IPS-NIHi7 (cell line): ENCODE results near the gene PSPH.
A peak's percentile ranks its signal among the peaks of the same experiment; 100 is the strongest.

ENCODE experiments used
- DNase-seq: peaks from one replicate; pipeline ENCODE4 v3.0.0; 2012; ENCODE audit warnings: mixed read lengths; ENCODE audit errors: extremely low spot score

Gene PSPH

DNA sequence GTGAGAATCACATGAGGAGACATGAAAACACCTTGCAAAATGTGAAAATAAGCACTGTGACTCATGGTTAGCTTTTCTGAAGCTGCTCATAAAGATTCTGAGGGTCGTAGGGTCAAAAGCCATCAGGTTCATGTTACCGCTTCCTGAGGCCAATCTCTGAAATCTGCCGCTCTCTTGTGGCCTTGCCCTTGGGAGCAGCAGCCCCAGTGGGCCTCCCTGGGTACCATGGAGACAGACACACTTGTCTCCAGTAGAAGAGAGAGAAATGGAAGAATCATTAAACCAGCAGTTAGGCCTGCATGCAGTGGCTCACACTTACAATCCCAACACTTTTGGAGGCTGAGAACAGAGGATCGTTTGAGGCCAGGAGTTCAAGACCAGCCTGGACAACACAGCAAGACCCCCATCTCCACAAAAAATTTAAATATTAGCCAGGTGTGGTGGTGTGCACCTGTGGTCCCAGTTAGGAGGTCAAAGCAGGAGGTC is 44.0 kb downstream of the PSPH start:
- no peak for DNase-seq

DNA sequence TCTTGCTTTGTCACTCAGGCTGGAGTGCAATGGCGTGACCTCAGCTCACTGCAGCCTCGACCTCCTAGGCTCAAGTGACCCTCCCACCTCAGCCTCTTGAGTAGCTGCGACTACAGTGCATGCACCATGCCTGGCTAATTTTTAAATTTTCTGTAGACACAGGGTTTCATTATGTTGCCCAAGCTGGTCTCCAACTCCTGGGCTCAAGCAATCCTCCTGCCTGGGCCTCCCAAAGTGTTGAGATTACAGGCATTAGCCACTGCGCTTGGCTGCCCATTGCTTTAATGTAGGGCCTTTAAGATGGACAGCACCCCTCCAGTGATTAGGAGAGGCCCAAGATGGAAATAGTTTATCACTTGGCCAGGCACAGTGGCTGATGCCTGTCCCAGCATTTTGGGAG is 47.5 kb downstream of the PSPH start:
- no peak for DNase-seq

DNA sequence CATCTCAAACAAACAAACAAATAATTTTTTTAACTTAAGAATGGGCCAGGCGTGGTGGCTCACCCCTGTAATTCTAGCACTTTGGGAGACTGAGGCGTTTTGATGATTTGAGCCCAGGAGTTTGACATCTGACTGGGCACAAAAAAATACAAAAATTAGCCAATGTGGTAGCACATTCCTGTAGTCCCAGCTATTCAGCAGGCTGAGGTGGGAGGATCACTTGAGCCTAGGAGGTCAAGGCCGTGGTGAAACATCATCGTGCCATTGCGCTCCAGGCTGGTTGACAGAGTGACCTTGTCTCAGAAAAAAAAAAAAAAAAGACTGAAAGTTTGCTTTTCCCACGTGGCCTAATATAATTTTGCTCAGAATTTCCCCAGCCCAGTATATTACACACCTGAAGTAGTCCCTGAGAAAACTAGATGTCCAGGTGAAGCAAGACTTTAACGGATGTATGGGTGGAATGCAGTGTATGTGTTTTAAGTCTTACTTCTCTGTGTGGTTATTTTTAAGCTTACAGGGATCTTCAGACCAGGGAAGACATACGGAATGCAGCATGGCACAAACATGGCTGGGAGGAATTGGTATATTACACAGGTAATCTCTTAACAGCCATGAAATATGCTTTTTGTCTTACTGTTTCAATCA is 54.3 kb downstream of the PSPH start:
- no peak for DNase-seq

DNA sequence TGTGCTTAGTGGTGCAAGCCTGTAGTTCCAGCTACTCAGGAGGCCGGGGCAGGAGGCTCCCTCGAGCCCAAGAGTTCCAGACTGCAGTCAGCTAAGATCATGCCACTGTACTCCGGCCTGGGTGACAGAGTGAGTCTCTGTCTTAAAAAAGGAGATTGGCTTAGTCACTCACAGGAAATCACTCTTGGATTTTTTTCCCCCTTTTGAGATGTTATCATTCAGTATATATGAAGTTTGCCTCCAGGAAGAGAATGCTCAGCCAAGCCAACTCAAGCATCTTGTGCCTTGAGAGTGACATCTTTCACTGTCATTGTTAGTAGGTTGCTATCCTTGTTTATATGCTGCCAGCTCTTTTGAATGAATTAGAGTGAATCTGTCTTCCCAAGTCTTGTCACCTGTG is 58.9 kb downstream of the PSPH start:
- no peak for DNase-seq

DNA sequence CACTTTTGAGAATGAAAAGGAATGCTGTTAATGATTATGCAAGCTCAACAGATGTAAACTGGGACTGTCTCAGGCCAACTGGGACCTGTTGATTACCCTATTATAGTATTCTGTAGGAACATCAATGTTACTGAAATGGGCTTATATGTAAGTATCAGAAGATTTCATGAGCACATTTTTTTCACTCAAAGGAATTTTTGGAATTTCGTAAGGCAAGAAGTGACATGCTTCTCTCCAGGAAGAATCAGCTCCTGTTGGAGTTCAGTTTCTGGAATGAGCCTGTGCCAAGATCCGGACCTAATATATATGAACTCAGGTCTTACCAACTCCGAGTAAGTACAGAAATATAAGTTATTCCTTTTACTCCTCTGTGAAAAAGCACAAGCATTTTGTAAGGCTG is 67.7 kb downstream of the PSPH start:
- DNase-seq, result no peak

DNA sequence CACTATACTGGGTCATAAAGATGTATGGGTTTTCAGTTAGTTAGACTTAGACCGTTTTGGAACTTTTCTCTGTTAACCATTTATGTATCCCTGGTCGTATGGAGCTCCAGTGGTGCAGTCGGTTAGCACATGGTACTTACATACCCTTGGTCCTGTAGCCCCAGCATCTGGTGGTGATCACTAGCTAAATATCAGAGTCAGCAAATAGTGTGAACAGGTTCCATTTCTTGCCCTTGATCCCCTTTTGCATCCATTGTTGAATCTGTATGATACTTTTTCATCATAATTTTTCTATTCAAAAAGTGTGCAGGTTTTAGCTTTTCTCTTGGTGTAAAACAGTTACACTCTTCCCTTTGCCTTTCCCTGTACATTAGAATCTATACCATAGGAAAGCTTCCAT is 71.0 kb downstream of the PSPH start:
- no peak for DNase-seq

DNA sequence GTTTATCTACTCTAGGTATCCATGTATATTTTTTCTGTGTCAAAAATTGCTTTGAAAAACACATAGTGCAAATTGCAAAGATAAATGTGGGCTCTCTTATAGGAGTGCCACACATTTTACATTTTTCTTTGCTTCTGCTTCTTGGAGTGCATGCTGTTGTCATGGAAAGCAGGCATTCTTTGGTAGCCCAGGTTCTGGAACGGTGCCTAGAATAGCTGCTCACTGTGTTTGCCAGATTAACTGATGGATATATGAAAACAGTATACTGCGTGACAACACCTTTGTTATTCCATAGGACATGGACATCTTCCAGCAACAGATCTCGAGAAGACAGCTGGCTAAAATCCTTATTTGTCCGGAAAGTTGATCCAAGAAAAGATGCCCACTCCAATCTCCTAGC is 73.4 kb downstream of the PSPH start:
- DNase-seq, result no peak

DNA sequence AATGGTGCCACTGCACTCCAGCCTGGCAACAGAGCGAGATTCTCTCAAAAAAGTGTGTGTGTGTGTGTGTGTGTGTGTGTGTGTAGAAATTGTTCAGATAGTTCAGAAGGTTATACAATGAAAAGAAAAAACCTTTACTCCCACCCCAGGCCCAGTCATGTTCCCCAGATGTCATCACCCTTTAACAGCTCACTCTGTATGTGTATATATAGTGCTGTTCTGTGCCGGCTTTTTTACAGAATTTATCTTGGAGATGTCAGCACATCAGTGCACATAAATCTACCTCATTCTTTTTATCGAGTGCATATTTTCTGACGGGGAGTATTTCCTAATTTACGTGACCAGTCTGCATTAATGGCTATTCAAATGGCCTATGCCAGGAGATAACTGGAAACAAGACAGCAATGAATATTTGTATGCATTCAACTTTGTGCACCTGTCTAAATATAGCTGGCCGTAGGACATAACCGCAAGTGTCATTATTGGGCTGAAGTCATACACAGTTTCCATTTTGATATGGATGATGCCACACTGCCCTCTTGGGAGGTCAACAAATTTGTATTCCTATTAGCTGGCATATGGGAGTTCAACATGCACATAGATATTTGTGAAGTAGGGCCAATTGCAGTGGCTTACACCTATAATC is 75.1 kb downstream of the PSPH start:
- DNase-seq, result no peak

DNA sequence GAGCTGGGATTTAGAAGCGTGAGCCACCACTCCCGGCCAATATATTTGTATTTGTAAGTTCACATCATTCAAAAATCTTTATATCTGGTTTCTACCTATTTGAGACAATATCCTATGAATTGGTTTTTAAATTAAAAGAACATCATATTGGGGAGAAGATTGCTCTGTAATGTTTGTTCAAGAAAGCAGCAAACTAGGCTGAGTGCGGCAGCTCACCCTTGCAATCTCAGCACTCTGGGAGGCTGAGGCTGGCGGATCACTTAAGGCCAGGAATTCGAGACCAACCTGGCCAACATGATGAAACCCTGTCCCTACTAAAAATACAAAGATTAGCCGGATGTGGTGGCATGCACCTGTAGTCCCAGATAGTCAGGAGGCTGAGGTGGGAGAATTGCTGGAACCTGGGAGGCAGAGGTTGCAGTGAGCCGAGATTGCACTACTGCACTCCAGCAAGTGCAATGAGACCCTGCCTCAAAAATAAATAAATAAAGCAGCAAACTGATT is 77.4 kb downstream of the PSPH start:
- DNase-seq, result no peak

DNA sequence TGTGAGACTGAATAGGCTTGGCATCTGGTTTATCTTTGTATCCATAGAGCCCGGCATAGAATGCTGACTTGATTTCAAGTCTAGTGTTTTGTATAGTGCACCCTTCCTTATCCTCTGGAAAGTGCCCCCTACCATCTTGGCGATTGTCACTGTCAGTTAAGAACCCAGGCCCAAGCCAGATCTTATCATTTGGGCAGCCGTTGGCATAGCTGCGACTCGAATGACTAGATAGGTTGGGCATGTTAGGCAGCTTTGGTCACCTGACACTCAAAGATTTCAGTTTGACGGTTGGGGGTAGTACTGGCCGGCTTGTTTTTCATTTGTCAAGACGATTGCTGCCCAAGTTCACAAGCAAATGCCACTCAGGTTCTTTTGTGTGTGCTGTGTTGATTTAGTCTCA is 80.3 kb downstream of the PSPH start:
- DNase-seq, result no peak

DNA sequence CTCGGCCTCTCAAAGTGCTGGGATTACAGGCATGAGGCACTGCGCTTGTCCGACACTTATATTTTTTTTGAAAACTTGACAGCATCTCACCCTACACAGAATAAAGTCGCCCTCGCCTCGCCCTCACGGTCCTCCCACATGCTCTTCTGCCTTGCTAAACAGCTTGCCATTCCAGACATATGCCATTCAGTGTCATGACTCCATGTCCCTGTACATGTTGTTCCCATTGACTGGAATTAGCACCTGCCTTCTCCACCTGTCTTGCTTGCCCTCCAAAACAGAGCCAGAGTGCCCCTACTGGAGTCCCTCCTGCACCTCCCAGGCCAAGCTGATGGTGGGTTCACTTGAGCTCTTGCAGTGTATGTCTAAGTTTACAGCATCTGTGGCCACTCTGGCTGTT is 80.7 kb downstream of the PSPH start:
- no peak for DNase-seq

DNA sequence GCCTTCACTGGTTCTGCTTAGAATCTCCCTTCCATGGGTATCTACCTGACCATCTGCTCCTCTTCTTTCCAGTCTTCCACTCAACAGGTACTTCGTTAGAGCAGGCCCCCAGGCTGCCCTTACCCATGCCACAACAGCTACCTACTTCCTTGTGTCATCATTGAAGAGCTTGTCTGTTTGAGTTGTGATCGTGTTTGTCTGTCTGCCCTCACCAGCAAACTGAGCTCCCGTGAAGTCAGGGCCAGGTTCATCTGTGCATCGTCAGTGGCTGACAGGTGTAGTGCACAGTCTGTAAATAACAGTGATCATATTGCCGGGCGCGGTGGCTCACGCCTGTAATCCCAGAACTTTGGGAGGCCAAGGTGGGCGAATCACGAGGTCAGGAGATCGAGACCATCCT is 81.9 kb downstream of the PSPH start:
- no peak for DNase-seq

DNA sequence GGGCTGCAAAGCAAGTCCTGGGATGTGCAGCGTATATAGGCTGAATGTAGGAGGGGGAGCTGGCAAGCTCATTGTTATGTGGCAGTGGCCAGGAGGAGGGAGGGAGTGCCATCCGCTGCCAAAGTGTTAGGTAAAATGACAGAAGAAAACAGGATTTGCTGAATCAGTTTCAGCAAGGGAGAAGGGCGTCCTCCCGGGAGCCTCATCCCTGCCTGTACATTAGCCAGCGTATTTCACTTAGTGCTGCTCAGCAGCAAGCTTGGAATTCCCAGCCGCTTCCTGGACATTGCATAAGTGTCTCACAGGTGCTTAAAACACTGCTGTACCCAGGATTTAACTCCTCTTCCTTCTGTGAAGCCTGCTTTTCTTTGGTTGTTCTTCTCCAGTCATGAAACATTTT is 84.4 kb downstream of the PSPH start:
- DNase-seq, result no peak

DNA sequence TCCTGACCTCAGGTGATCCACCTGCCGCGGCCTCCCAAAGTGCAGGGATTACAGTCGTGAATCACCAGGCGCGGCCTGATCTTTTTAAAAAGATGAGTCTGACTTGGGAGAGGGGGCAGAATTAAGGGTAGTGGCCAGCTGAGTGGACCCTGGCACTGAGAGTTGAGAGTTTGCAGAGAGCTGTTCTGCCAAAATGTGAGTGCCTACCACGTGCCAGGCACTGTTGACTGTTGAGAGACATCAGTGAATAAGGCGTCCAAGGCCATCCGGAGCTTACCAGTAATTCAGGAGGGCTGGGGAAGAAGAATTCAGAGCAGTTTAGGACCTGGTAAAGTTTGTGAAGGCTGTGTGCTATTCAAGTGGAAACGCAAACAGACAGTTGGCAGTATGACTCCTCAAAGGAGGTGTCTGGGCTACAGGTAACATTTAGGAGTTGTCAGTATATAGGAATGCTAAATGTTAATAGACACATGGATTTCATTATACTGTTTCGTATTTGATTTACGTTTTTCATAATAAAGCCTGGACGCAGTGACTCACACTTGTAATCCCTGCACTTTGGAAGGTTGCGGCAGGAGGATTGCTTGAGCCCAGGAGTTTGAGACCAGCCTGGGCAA is 85.3 kb downstream of the PSPH start:
- no peak for DNase-seq

DNA sequence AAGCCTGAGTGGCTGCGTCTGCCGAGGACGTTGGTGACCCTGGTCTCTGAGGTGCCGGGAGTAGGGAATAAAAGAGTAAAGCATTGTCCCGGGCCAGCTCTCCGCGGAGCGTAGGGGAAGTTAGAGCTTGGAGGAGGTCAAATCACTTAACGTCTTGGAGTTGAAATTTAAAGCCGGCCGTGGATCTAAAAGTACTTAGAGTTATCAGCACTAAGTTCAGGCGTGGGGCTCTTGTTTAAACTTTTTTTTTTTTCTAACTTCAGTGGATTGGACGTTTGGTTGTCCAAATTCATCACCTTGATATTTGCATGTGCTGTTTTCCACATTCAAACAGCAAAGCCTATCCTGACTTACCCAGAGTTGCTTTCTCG is 86.2 kb downstream of the PSPH start:
- no peak for DNase-seq

DNA sequence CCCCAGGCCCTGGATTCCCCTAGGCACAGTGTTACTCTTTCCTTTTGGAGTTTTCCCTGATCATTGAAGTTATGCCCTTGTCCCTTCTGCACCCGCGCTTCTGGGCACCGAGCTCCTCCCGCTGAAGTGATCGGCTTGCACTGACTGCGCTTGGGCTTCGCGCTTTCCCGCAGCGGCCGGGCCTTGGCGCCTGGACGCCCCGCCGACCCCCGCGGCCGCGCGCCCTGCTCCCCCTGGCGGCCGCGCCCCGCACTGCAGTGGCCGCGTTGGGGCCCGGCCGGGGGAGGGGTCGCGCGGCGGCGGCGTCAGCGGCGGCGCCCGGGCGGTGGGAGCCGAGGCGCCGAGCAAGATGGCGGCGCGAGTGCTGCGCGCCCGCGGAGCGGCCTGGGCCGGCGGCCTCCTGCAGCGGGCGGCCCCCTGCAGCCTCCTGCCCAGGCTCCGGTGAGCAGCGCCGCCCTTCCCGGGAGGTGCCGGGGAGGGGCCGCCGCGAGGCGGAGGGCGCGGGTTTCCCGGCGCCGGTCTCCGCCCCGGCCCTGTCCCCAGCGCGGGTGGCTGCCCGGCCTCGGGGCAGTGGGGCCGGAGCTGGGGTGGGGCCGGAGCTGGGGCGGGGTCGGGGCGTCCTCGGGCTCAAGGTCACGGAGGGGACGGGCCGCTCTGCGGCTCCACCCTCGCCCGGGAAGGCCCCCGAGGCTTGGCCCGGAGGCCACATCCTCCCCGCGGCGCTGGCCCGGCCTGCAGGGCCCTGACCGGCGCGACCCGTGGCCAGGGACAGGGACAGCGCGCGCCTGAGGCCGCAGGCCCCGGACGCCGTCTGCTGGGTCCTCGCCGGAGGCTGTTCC is 86.8 kb downstream of the PSPH start, which contains the start of gene NIPSNAP2:
Gene NIPSNAP2 (plus strand): TSS at position 325 of the 839 bp plus-strand sequence. CDS start 25 bp downstream, at position 350.
- peak; percentile 91 for DNase-seq

DNA sequence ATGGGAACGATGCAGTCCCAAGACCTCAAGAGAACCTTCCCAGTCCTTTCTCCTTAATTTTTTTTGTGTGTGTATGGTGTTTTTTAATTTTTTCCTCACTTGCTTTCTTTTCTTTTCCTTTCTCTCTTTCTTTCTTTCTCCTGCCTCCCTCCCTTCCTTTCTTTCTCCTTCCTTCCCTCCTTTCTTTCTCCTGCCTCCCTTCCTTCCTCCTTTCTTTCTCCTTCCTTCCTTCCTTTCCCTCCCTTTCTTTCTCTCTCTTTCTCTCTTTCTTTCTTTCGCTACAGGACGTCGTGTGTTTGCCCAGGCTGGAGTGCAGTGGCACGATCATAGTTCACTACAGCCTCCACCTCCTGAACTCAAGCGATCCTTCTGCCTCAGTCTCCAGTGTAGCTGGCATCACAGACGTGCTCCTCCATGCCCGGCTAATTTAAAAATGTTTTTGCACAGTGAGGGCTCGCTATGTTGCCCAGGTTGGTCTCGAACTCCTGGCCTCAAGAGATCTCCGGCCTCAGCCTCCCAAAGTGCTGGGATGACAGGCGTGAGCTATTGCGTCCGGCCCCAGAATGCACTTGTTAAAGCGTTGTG is 87.6 kb downstream of the PSPH start:
- DNase-seq, result no peak

DNA sequence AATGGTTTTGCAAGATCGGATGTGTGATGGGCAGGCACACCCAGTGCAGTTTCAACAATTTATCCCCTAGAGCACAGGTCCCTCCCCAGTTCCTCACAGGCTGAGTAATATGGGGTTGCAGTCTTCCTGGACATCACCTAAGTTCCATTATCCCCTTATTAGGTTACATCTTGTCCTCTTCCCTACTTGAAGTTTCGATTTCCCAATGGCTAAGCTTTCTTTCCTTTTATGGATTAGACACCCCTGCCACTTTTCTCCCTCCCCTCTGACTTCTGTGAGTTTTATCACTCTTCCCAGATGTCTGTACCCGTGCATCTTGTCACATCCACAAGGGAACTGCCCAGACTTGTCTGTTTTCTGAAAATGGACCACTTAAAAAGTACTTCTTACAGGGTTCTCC is 89.2 kb downstream of the PSPH start:
- DNase-seq, result no peak
